ENCODE measurements around the gene EZR.

EZR gene

GRCh38 chr6:158772851-158773371 lies 46.3 kb downstream of the EZR start:
- DNase-seq: no peak

- DNase-seq: no peak
These were observed 47.0 kb downstream of the EZR start for GRCh38 chr6:158772172-158772571.

DNA sequence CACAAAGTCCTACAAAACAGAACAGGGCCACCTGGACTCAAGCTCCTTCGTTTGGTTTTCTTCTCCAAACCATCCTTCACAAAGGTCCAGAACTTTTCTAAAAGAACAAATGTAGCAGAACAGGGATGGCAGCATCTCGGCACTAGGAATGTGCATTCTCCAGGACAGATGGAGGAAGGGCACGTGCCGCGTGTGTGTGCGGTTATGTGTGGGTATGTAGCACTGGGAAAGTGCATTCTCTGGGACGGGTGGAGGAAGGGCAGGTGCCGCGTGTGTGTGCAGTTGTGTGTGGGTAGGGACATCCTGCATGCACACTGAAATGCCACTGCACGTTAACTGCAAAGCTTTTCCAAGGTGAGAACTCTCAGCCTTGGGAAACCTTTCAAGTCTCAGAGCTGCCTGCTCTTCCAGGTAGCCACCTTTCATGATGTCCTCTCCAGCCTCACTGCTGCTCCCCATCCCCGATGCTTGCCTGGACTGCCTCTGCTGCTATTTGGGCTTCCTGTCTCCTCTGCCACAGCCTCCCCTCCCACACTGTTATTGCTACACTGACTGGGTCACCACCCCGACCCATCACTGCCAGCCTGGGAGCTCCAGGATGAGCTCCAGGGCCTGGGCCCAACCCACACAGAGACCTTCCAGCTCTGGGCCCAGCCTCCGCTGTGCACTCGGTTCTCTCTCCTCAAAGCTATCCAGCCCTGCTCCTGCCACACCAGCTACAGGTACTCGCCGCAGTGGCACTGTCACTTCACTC lies 47.6 kb downstream of the EZR start:
- no peak for DNase-seq

GRCh38 chr6:158770533-158771330 lies 48.4 kb downstream of the EZR start:
- no peak for DNase-seq

DNA sequence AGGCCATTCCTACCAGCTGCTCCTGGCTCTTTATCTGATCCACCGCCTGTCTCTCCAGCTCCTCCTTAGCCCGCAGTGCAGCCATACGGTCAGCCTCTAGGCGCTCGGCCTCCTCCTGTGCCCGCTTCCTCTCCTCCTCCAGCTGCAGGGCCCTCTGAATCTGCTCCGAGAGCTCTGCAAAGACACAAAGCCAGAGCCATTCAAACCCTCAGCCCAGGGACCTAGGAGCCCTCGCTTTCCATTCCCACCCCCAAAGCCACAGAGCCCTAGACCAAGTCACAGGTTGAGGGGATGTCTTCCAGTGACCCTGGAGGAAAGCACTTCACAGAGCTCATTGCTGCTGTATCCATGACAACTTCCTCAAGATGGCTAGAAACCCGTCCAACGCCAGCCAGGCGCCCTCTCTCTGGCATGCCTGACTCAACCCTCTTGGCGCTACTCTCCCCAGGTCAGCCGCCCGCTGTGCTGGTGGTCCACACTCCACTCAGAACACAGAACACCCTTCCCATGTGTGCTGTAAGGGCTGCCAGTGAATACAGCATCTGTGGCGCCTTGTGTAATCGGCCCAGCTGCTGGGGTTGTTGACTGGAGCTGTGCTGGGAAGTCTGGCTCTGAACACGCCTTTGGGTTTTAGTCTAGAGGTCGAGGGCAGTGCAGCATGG lies 49.3 kb downstream of the EZR start:
- no peak for DNase-seq

- DNase-seq: no peak
These were observed 49.9 kb downstream of the EZR start for GRCh38 chr6:158769234-158769770.

- DNase-seq: no peak
These were observed 50.7 kb downstream of the EZR start for GRCh38 chr6:158768436-158768835.

DNA sequence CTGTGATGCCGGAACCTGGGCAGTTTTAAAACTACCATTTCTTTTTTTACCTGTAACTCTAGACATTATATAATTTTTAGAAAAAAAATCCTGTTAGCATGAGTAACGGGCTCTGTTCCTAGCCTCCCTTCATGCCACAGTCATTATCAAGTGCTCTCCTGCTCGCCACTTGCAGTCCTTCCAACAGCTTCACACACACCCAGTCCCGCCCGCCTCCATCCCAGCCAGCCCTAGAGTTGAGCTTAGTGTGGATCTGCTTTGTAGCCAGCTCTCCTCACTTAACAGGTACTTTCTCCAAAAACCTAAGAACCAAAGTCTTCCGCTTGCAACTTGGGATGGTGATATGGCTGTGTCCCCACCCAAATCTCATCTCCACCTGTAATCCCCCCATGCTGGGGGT lies 51.5 kb downstream of the EZR start:
- DNase-seq: peak; percentile 50

DNA sequence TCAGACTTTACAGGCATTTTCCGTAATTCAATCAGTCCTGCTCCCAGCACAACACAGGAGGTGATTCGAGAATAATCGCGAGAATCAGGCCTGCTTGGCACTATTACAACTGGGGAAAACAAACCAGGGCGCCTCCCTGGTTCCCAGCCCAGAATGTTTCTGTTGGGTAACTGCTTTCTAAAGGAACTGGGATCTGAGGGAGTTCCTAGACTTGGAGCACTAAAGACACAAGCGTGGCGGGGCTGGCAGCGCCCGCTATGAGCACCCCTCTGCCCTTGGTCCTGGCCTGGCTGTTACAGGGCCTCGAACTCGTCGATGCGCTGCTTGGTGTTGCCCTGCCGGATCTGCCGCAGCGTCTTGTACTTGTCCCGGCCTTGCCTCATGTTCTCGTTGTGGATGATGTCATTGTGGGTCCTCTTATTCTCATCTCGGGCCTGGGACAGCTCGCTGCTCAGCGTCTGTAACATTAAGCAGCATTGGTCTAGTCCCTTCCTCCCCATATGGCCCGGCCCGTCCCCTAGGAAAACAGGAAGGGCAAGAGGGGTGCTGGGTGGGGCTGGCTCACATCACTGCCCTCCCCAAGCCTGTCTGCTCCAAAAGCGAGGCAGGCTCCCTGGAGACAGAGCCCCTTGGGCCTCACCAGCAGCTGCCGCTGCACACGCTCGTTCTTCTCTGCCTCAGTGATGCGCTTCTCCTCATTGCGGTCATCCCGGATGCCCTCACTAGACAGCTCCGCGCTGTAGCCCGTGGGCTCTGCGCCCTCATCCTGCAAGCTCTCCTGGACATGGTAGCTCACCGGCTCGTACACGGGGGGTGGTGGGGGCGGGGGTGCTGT lies 52.3 kb downstream of the EZR start:
- no peak for DNase-seq

DNA sequence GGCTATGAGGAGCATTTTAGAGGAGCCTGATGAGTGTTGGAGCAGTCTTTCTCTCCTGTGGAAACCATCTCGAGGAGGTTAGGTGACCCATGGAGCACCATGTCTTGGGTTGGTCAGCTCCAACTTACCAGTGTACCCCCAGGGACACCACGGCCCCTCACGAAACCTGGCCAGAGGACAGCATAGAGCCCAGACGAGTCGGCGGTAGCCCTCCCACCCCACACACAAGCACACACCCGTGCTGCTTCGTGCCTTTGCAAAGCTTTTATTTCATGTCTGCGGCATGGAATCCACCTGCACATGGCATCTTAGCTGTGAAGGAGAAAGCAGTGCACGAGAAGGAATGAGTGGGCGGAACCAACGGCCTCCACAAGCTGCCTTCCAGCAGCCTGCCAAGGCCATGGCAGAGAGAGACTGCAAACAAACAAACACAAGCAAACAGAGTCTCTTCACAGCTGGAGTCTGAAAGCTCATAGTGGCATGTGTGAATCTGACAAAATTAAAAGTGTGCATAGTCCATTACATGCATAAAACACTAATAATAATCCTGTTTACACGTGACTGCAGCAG lies 53.6 kb downstream of the EZR start:
- DNase-seq: no peak

- DNase-seq: no peak
These were observed 54.2 kb downstream of the EZR start for GRCh38 chr6:158764926-158765325.

DNA sequence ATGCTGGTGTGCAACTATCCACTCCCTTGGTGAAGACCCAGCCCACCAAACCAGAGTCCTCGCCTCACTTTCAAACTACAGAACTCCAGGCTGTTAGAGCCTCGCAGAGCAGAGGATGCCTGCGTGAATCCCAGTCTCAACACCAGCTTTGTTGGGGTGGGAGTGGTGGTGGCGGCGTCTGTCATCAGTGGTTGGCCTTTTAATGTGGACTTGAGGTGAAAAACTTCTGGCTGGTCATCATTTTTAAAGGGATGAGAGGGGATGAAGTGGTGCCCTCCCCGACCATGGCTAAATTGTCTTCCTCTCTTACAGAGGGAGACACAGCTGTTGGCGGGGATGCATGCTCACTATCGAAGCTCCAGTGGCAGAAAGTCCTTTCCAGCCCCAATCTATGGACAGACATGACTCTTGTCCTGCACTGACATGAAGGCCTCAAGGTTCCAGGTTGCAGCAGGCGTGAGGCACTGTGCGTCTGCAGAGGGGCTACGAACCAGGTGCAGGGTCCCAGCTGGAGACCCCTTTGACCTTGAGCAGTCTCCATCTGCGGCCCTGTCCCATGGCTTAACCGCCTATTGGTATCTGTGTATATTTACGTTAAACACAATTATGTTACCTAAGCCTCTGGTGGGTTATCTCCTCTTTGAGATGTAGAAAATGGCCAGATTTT lies 54.9 kb downstream of the EZR start:
- no peak for DNase-seq

- DNase-seq: no peak
These were observed 55.6 kb downstream of the EZR start for GRCh38 chr6:158763434-158764182.

GRCh38 chr6:158762787-158763433 lies 56.3 kb downstream of the EZR start:
- peak; percentile 87 for DNase-seq

DNA sequence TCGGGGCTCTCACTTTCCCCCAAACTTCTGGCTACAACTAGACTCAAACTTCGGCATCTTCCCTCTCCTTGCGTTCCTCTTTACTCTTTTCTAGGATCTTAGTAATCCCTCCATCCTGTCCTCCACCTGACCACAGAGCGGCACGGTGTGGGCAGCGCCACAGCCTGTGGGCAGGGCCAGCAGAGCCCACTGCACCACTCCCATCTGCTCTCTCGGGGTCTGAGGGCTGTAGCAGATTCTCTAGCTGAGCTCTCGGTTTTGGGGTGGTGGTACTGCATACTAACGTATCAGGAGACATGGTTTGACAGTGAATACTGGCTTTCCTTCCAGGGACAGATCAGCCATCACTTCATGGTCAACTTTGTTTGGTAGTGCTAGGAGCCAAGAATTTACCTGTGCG lies 57.4 kb downstream of the EZR start:
- no peak for DNase-seq

DNA sequence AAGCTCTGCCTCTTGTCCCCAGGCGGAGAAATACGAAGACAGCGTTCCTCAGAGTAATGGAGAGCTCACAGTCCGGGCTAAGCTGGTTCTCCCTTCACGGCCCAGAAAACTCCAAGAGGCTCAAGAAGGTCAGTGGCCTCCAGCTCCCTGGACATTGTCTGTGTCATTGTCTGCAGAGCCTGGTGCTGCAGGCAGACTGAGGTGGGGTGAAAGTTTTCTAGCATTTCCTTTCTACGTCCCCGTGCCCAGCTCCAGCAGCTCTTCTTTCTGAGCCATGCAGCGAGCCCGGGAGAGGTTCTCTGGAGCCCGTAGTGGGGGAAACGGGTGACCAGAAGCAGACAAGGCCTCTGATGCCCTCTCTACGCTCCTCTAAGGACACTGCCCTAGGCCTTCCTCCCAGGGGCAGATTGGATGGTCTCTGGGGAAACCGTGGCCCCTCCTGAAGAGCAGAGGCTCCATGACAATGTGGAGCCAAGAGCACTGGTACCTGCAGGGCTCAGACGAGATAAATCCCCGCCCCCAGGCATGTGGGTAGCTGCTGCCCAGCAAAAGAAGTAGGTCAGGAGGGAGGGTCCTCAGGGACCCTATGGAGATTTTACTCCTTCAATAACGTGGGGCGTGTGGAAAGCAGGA lies 58.4 kb downstream of the EZR start:
- no peak for DNase-seq

GRCh38 chr6:158759966-158760617 lies 59.1 kb downstream of the EZR start:
- no peak for DNase-seq

GRCh38 chr6:158758941-158759479 lies 60.2 kb downstream of the EZR start:
- DNase-seq: no peak

DNA sequence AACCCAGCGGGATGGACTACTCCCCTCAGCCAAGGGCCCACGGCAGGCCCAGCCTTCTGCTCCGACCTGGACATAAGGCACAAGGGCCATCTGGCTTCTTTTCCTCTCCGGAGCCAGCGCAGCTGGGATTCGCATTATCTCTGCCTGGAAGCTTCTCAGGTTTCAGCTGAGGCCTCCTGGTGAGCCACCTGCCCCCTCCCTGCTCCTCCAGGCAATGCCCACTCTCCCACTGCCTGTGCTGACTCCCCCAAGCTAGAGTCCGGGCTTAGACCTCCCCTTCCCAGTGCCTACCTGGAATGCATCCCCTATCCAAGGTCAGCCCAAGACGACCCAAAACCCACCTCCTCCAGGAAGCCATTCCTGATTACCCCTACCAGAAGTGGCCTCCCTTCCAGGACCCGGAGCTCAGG lies 60.7 kb downstream of the EZR start:
- DNase-seq: no peak
